ENCODE results near the gene MRPS11.

DNA sequence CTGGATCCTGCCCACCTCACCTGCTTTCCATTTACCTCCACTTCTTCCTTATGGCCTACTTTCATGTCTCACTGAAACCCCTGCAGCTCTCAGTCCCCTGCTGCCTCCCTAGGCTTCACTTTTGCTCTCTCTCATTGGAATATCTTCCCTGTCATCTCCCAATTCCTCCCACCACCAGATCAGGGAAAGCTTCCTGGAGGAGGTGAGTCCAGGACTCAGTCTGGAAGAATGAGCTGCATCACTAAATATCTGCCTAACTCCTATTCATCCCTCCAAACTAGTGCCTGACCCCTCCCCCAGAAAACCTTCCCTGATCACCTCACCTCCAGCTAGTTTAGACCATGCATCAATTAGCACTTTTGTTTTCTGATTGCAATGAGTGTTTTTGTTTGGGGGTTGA is 37.5 kb upstream of the MRPS11 start:
- TF ChIP-seq EZH2 (IDR thresholded peaks at IDR 0.05) = no peak
- TF ChIP-seq, protein P1, sequence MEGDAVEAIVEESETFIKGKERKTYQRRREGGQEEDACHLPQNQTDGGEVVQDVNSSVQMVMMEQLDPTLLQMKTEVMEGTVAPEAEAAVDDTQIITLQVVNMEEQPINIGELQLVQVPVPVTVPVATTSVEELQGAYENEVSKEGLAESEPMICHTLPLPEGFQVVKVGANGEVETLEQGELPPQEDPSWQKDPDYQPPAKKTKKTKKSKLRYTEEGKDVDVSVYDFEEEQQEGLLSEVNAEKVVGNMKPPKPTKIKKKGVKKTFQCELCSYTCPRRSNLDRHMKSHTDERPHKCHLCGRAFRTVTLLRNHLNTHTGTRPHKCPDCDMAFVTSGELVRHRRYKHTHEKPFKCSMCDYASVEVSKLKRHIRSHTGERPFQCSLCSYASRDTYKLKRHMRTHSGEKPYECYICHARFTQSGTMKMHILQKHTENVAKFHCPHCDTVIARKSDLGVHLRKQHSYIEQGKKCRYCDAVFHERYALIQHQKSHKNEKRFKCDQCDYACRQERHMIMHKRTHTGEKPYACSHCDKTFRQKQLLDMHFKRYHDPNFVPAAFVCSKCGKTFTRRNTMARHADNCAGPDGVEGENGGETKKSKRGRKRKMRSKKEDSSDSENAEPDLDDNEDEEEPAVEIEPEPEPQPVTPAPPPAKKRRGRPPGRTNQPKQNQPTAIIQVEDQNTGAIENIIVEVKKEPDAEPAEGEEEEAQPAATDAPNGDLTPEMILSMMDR (IDR thresholded peaks at IDR 0.05) = no peak
- no peak for TF ChIP-seq EZH2phosphoT487 (IDR thresholded peaks at IDR 0.05)
